Measurements from ENCODE around the gene C20orf173. TPM values are rescaled to one million over a fixed set of nuclear protein-coding genes. Genes with fewer than 3 reads are reported as not detected.

Gene C20orf173
- total and polyA plus RNA-seq, 2 donors from 2014 or later, result not detected

DNA sequence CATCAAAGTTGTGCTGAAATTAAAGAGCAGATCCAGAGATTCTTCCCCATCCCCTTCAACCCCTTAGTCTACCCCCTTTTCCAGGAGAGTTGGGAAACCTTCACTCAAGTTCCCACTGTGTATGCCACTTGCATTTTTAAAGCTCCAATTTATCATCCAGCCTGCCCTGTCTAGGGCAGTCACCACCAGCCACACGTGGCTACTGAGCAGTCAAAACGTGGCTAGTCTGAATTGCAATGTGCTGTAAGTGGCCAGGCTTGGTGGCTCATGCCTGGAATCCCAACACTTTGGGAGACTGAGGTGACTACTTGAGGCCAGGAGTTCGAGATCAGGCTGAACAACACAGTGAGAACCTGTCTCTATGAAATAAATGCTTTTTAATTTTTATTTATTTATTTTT lies 47.4 kb upstream of the C20orf173 start:
- Histone ChIP-seq H3K27me3 (ENCODE audit: control insufficient read depth, insufficient read depth, low read length) (no peaks in the 10 kb centered on the region), H3K9ac (ENCODE audit: low read length in 3 of 3) (no peak overlapping the region), H3K4me3 (ENCODE audit: low read length in 3 of 3) (no peak overlapping the region), H3K9me3 (ENCODE audit: control insufficient read depth in 2 of 3, insufficient read depth in 1 of 3, low read length in 3 of 3) (no peaks in the 10 kb centered on the region), H3K27ac (ENCODE audit: low read depth in 2 of 2, low read length in 2 of 2) (no peak overlapping the region), H3K4me1 (ENCODE audit: control insufficient read depth in 2 of 3, insufficient read depth in 2 of 3, low read depth in 1 of 3, low read length in 3 of 3) (no peaks in the 10 kb centered on the region), H3K36me3 (ENCODE audit: control insufficient read depth in 2 of 3, insufficient read depth in 3 of 3, low read length in 3 of 3) (no peaks in the 10 kb centered on the region)
- FAIRE-seq (no peak), DNase-seq (peak in 2 of 5 donors; percentile 3 to 23)
- intact Hi-C loops (cut with DNase I), result no loop called here
- TF ChIP-seq, protein P1, sequence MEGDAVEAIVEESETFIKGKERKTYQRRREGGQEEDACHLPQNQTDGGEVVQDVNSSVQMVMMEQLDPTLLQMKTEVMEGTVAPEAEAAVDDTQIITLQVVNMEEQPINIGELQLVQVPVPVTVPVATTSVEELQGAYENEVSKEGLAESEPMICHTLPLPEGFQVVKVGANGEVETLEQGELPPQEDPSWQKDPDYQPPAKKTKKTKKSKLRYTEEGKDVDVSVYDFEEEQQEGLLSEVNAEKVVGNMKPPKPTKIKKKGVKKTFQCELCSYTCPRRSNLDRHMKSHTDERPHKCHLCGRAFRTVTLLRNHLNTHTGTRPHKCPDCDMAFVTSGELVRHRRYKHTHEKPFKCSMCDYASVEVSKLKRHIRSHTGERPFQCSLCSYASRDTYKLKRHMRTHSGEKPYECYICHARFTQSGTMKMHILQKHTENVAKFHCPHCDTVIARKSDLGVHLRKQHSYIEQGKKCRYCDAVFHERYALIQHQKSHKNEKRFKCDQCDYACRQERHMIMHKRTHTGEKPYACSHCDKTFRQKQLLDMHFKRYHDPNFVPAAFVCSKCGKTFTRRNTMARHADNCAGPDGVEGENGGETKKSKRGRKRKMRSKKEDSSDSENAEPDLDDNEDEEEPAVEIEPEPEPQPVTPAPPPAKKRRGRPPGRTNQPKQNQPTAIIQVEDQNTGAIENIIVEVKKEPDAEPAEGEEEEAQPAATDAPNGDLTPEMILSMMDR (IDR thresholded peaks at IDR 0.05; ENCODE audit: borderline replicate concordance, extremely low read depth, insufficient read depth), result no peak

DNA sequence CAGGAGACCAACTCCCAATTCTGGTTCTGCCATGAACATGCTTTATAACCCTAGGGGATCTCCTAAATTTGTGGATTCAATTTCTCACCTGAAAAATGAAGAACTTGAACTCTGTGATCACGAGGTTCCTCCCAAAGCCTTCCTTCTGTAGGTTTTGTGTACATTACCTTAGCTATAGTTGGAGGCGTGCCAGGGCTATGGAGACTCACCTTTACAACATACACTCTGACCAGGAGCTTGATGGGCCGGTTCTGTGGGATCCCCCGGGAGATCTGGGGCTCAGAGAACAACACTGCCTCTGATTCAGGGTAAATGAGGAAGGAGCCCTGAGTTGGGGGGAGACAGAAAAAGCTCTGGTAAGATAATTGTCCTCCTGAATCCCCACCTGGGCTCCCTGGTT lies 46.5 kb upstream of the C20orf173 start:
- DNase-seq, result peak in 2 of 5 donors; percentile 8 to 24
- Histone ChIP-seq H3K9me3 (ENCODE audit: control insufficient read depth in 2 of 3, insufficient read depth in 1 of 3, low read length in 3 of 3) (no peaks in the 10 kb centered on the region), H3K27ac (ENCODE audit: low read depth in 2 of 2, low read length in 2 of 2) (no peak overlapping the region), H3K36me3 (ENCODE audit: control insufficient read depth in 2 of 3, insufficient read depth in 3 of 3, low read length in 3 of 3) (no peaks in the 10 kb centered on the region), H3K4me1 (ENCODE audit: control insufficient read depth in 2 of 3, insufficient read depth in 2 of 3, low read depth in 1 of 3, low read length in 3 of 3) (no peaks in the 10 kb centered on the region), H3K9ac (ENCODE audit: low read length in 3 of 3) (no peak overlapping the region), H3K27me3 (ENCODE audit: control insufficient read depth, insufficient read depth, low read length) (no peaks in the 10 kb centered on the region), H3K4me3 (ENCODE audit: low read length in 3 of 3) (no peak overlapping the region)
- FAIRE-seq, result no peak
- intact Hi-C loops (cut with DNase I), result no loop called here
- TF ChIP-seq, protein P1 (IDR thresholded peaks at IDR 0.05; ENCODE audit: borderline replicate concordance, extremely low read depth, insufficient read depth), result no peak

GRCh38 chr20:35572838-35573237 lies 43.4 kb upstream of the C20orf173 start:
- DNase-seq (peak in 1 of 5 donors; percentile 14), FAIRE-seq (no peak)
- H3K36me3 ChIP-seq (ENCODE audit: control insufficient read depth in 2 of 3, insufficient read depth in 3 of 3, low read length in 3 of 3), result no peaks in the 10 kb centered on the region
- TF ChIP-seq, protein P1 (IDR thresholded peaks at IDR 0.05; ENCODE audit: borderline replicate concordance, extremely low read depth, insufficient read depth), result no peak
- H3K27ac ChIP-seq (ENCODE audit: low read depth in 2 of 2, low read length in 2 of 2), result no peak overlapping the region
- H3K4me1 ChIP-seq (ENCODE audit: control insufficient read depth in 2 of 3, insufficient read depth in 2 of 3, low read depth in 1 of 3, low read length in 3 of 3), result no peaks in the 10 kb centered on the region
- no peak overlapping the region for H3K4me3 ChIP-seq (ENCODE audit: low read length in 3 of 3)
- H3K9me3 ChIP-seq (ENCODE audit: control insufficient read depth in 2 of 3, insufficient read depth in 1 of 3, low read length in 3 of 3), result no peaks in the 10 kb centered on the region
- intact Hi-C loops (cut with DNase I), result no loop called here
- H3K9ac ChIP-seq (ENCODE audit: low read length in 3 of 3), result no peak overlapping the region
- no peaks in the 10 kb centered on the region for H3K27me3 ChIP-seq (ENCODE audit: control insufficient read depth, insufficient read depth, low read length)

GRCh38 chr20:35571555-35571954 lies 42.1 kb upstream of the C20orf173 start:
- intact Hi-C loops (cut with DNase I), result no loop called here
- H3K4me1 ChIP-seq (ENCODE audit: control insufficient read depth in 2 of 3, insufficient read depth in 2 of 3, low read depth in 1 of 3, low read length in 3 of 3), result no peaks in the 10 kb centered on the region

More at GRCh38 chr20:35571555-35571954, 42.1 kb upstream of the C20orf173 start:
- TF ChIP-seq, protein P1 (IDR thresholded peaks at IDR 0.05; ENCODE audit: borderline replicate concordance, extremely low read depth, insufficient read depth), result no peak
- H3K27me3 ChIP-seq (ENCODE audit: control insufficient read depth, insufficient read depth, low read length), result no peaks in the 10 kb centered on the region
- FAIRE-seq (no peak), DNase-seq (no peak)
- no peak overlapping the region for H3K27ac ChIP-seq (ENCODE audit: low read depth in 2 of 2, low read length in 2 of 2)
- no peaks in the 10 kb centered on the region for H3K36me3 ChIP-seq (ENCODE audit: control insufficient read depth in 2 of 3, insufficient read depth in 3 of 3, low read length in 3 of 3)
- H3K4me3 ChIP-seq (ENCODE audit: low read length in 3 of 3), result no peak overlapping the region
- H3K9me3 ChIP-seq (ENCODE audit: control insufficient read depth in 2 of 3, insufficient read depth in 1 of 3, low read length in 3 of 3), result no peaks in the 10 kb centered on the region
- no peak overlapping the region for H3K9ac ChIP-seq (ENCODE audit: low read length in 3 of 3)

All from kidney (tissue), 14 donors.